Measurements from ENCODE around the gene FRYL.

- no peak for TF ChIP-seq CTCF (conservative IDR thresholded peaks at IDR 0.05; ENCODE audit: low read depth, low read length)
- no peak for TF ChIP-seq EZH2 (IDR thresholded peaks at IDR 0.05; ENCODE audit: borderline replicate concordance, low read depth, low read length, poor library complexity, severe bottlenecking)
Measured at GRCh38 chr4:48571471-48571870, 208.6 kb downstream of the FRYL start.

All from A673 (cell line).